ENCODE results near the gene YBX2.

YBX2 gene

GRCh38 chr17:7266784-7267183 lies 27.7 kb downstream of the YBX2 start:
- no peak for DNase-seq

GRCh38 chr17:7263801-7264078 lies 30.7 kb downstream of the YBX2 start:
- DNase-seq, result no peak

- no peak for DNase-seq
These were observed 31.3 kb downstream of the YBX2 start for GRCh38 chr17:7262935-7263800.

DNA sequence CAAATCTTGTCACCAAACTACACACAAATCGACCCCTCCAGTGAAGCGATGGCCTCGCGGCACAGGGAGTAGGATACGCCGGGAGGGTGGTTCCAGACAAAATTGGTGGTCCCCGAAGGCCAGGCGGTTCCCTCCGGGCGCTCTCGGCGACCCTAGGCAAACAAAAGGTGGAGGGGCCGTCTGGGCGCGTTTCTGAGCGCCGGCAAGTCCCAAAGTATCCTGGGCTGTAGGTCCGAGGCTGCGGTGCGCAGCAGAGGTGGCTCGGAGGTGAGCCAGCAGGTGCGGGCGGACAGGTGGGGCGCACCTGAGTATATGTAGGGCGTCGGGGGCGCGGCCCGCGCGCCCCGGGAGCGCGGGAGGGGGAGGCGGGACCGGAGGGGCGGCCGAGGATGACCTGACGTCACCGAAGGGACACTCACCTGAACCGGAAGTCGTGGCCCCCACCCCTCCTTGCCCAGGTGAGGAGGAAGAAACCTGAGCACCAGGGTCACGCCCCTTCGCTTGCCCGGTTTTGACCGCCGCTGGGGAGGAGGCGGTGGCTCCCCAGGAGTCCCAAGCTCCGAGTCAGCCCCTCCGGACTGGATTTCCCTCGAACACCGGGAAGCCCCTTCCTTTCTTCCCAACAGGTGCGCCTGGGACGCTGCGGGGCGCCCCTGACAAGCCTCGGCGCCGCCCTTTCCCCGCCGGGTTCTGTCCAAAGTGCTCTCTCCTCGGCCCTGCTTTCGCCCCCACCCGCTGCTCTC lies 32.1 kb downstream of the YBX2 start, which contains the start of gene CLDN7:
TSS of gene CLDN7 (minus strand) at position 287 of the 743 bp plus-strand sequence. CDS start 435 bp downstream, outside the sequence.
- no peak for DNase-seq

GRCh38 chr17:7261379-7262191 lies 32.9 kb downstream of the YBX2 start:
- no peak for DNase-seq

GRCh38 chr17:7260651-7261378 lies 33.6 kb downstream of the YBX2 start:
- DNase-seq, result no peak

GRCh38 chr17:7260151-7260550 lies 34.3 kb downstream of the YBX2 start:
- DNase-seq, result no peak

- no peak for DNase-seq
These were observed 34.9 kb downstream of the YBX2 start for GRCh38 chr17:7259555-7259889.

GRCh38 chr17:7258731-7259554 lies 35.5 kb downstream of the YBX2 start:
- DNase-seq, result no peak

- no peak for DNase-seq
These were observed 37.5 kb downstream of the YBX2 start for GRCh38 chr17:7256766-7257456.

GRCh38 chr17:7254511-7254910 lies 39.9 kb downstream of the YBX2 start:
- DNase-seq, result no peak

- no peak for DNase-seq
These were observed 41.4 kb downstream of the YBX2 start for GRCh38 chr17:7253082-7253481.

DNA sequence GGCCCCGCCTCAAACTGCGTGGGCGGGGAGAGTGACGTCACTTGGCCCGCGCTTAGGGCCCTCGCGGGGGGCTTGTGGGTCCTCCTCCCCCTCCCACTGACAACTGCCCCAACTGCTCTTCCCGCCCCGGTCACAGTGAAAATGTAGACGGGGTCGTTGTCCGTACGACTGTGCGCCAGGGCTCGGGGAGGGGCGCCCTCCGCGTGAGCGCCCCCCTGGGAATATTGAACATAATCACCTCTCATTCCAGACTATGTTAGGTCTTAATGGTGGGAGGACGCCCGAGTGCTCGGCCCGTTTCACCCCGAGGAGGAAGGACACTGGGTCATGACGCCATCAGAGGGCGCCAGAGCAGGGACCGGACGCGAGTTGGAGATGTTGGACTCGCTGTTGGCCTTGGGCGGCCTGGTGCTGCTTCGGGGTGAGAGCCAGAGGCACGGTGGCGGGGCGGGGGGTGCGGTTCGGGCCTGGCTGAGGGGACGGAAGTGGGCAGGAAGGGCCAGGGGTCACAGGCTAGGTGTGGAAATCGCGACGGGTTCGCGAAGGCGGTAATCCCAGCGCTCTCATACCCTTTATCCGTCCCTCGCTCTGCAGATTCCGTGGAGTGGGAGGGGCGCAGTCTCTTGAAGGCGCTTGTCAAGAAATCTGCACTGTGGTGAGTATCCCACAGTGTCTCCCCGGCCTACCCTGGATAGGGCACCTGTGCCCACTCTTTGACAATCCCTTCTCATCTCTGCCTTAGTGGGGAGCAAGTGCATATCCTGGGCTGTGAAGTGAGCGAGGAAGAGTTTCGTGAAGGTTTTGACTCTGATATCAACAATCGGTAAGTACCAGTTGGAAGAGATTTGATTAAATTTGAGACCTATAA lies 42.0 kb downstream of the YBX2 start, which contains the start of gene ELP5:
TSS of gene ELP5 (plus strand) at position 40 of the 868 bp plus-strand sequence. CDS start at position 376, 336 bp downstream.
- peak; percentile 71 to 96 (median 86) for DNase-seq

- DNase-seq, result peak; percentile 92 to 99 (median 98)
These were observed 42.7 kb downstream of the YBX2 start, which contains the start of gene CTDNEP1 for GRCh38 chr17:7251661-7252175. CTDNEP1 (minus strand) TSS chr17:7251734; CDS start chr17:7251296, 438 bp downstream.

- peak in 2 of 51 donors; percentile 23 to 41 for DNase-seq
These were observed 43.5 kb downstream of the YBX2 start for GRCh38 chr17:7250695-7251627.

- no peak for DNase-seq
These were observed 44.6 kb downstream of the YBX2 start for GRCh38 chr17:7249830-7250229.

DNA sequence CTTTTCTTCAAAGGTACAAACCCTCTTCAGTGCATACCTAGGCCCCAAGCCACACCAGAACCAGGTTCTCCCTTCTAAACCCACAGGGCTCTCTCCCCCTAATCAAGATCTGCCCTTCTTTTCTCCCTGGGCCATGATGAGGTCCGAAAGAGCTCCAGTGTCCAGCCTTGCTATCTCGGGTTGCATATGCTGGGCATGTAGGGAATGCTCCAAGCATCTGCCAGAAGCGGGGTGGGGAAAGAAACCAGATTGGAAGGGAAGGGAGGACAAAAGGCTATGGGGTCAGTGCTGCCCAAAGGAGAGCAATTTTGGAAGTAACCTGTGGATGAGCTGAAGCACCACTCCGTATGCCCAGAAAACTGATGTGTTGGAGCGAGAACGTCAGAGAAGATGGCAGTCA lies 45.2 kb downstream of the YBX2 start:
- DNase-seq, result no peak
